Nephron (organoid): ENCODE results near the gene WDR45B.

Experiments
- H3K27ac Mint-ChIP-seq, 3 experiments: 2 replicates each; pipeline ENCODE4 v1.8.0; 2020; ENCODE audit warnings: mixed read lengths in 3 of 3, mild to moderate bottlenecking in 2 of 3, moderate library complexity in 1 of 3
- H3K27me3 Mint-ChIP-seq: 2 replicates; pipeline ENCODE4 v1.8.0; 2021; ENCODE audit warnings: low read depth, mild to moderate bottlenecking, moderate library complexity, mixed read lengths
- H3K36me3 Mint-ChIP-seq: 2 replicates; pipeline ENCODE4 v1.8.0; 2020; ENCODE audit warnings: low read depth, mixed read lengths
- H3K4me1 Mint-ChIP-seq: 2 replicates; pipeline ENCODE4 v1.8.0; 2020; ENCODE audit warnings: mixed read lengths
- H3K4me3 Mint-ChIP-seq, 3 experiments: 2 replicates each; pipeline ENCODE4 v1.8.0; 2020; ENCODE audit warnings: mild to moderate bottlenecking in 3 of 3, mixed read lengths in 3 of 3, moderate library complexity in 2 of 3
- H3K9me3 Mint-ChIP-seq: 2 replicates; pipeline ENCODE4 v1.8.0; 2020; ENCODE audit warnings: mixed read lengths
- CTCF ChIP-seq, 3 experiments: fragments of 200-600 bp; sonication (generic); IDR thresholded peaks; one replicate each; pipeline ENCODE4 v1.5.0; 2021; ENCODE audit warnings: antibody characterized with exemption in 3 of 3; ENCODE audit not compliant: unreplicated experiment in 3 of 3

The WDR45B gene

GRCh38 chr17:82693168-82693867 is 45.1 kb upstream of the WDR45B start:
- Mint-ChIP-seq H3K27me3 (peaks cover 4% of the 10 kb centered on the region), H3K27ac (no peak overlapping the region), H3K9me3 (peaks cover 17% of the 10 kb centered on the region), H3K36me3 (peaks cover 27% of the 10 kb centered on the region), H3K4me3 (peak overlapping the region; percentile 22 to 72 (median 61)), H3K4me1 (peaks cover 6% of the 10 kb centered on the region)
- no peak for TF ChIP-seq CTCF (IDR thresholded peaks at IDR 0.05; ENCODE audit: unreplicated experiment in 3 of 3)

- H3K36me3 Mint-ChIP-seq = peaks cover 27% of the 10 kb centered on the region
- TF ChIP-seq CTCF (IDR thresholded peaks at IDR 0.05; ENCODE audit: unreplicated experiment in 3 of 3) = no peak
- no peak overlapping the region for H3K4me3 Mint-ChIP-seq
- peaks cover 8% of the 10 kb centered on the region for H3K4me1 Mint-ChIP-seq
- peaks cover 17% of the 10 kb centered on the region for H3K9me3 Mint-ChIP-seq
- peaks cover 3% of the 10 kb centered on the region for H3K27me3 Mint-ChIP-seq
- peak overlapping the region in 1 of 3 experiments; percentile 42 for H3K27ac Mint-ChIP-seq
These were observed 44.0 kb upstream of the WDR45B start for GRCh38 chr17:82692268-82692667.

- Mint-ChIP-seq H3K27ac (no peak overlapping the region), H3K27me3 (no peaks in the 10 kb centered on the region), H3K9me3 (peaks cover 17% of the 10 kb centered on the region)
These were observed 43.5 kb upstream of the WDR45B start for GRCh38 chr17:82691714-82692113.

GRCh38 chr17:82690786-82691489 is 42.7 kb upstream of the WDR45B start:
- H3K27ac Mint-ChIP-seq = no peak overlapping the region
- peaks cover 13% of the 10 kb centered on the region for H3K9me3 Mint-ChIP-seq
- no peaks in the 10 kb centered on the region for H3K27me3 Mint-ChIP-seq
- H3K36me3 Mint-ChIP-seq = peaks cover 18% of the 10 kb centered on the region
- H3K4me3 Mint-ChIP-seq = no peak overlapping the region
- TF ChIP-seq CTCF (IDR thresholded peaks at IDR 0.05; ENCODE audit: unreplicated experiment in 3 of 3) = no peak
- H3K4me1 Mint-ChIP-seq = peaks cover 14% of the 10 kb centered on the region

More at GRCh38 chr17:82691714-82692113, 43.5 kb upstream of the WDR45B start:
- TF ChIP-seq CTCF (IDR thresholded peaks at IDR 0.05; ENCODE audit: unreplicated experiment in 3 of 3) = no peak
- Mint-ChIP-seq H3K4me3 (no peak overlapping the region), H3K4me1 (peaks cover 14% of the 10 kb centered on the region), H3K36me3 (peaks cover 26% of the 10 kb centered on the region)

GRCh38 chr17:82689077-82689476 is 40.8 kb upstream of the WDR45B start:
- Mint-ChIP-seq H3K4me3 (no peak overlapping the region), H3K36me3 (peaks cover 10% of the 10 kb centered on the region), H3K27me3 (no peaks in the 10 kb centered on the region), H3K4me1 (peaks cover 14% of the 10 kb centered on the region), H3K27ac (no peak overlapping the region), H3K9me3 (peaks cover 6% of the 10 kb centered on the region)
- TF ChIP-seq CTCF (IDR thresholded peaks at IDR 0.05; ENCODE audit: unreplicated experiment in 3 of 3) = no peak
